ENCODE results near the gene LRRTM3. TPM values are rescaled to one million over a fixed set of nuclear protein-coding genes. Genes with fewer than 3 reads are reported as not detected.

Gene LRRTM3
- total RNA-seq, 1 experiment from 2014 or later, result 0.96 TPM

DNA sequence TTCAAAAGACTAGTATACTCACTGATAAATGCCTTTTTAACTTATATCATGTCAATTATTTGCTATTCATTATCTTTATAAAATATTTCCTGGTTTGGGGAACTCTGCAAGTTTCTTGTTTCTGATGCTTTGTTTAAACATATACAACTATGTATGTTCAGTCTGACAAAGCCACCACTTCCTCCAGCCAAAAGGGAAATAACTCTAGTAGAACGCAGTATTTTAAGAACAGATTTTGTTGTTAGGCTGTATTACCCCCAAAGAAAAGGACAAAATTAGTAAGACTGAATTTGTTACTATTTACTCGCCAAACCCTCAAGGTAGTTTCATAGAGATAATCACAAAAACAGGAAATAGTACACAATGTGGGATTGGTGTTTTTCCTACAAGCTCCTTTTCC lies 78.9 kb downstream of the LRRTM3 start:
- H3K23me2 ChIP-seq (ENCODE audit: insufficient read length, low read depth, low read length, poor library complexity, severe bottlenecking), result no peaks in the 10 kb centered on the region
- H3K4me2 ChIP-seq (ENCODE audit: insufficient read depth, insufficient read length, low read length), result no peak overlapping the region
- TF ChIP-seq, protein P1, sequence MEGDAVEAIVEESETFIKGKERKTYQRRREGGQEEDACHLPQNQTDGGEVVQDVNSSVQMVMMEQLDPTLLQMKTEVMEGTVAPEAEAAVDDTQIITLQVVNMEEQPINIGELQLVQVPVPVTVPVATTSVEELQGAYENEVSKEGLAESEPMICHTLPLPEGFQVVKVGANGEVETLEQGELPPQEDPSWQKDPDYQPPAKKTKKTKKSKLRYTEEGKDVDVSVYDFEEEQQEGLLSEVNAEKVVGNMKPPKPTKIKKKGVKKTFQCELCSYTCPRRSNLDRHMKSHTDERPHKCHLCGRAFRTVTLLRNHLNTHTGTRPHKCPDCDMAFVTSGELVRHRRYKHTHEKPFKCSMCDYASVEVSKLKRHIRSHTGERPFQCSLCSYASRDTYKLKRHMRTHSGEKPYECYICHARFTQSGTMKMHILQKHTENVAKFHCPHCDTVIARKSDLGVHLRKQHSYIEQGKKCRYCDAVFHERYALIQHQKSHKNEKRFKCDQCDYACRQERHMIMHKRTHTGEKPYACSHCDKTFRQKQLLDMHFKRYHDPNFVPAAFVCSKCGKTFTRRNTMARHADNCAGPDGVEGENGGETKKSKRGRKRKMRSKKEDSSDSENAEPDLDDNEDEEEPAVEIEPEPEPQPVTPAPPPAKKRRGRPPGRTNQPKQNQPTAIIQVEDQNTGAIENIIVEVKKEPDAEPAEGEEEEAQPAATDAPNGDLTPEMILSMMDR (conservative IDR thresholded peaks at IDR 0.05), result no peak
- no peak overlapping the region for H3K56ac ChIP-seq (ENCODE audit: insufficient read length, low read depth, low read length)
- no CpG with 5 or more reads among the region's 2 CpGs for WGBS (ENCODE audit: extremely low coverage, insufficient read length, low lambda C conversion rate)
- H3K36me3 Mint-ChIP-seq (ENCODE audit: insufficient read depth in 1 of 3, low read depth in 3 of 3), result no peaks in the 10 kb centered on the region
- no peak overlapping the region for H2BK12ac ChIP-seq (ENCODE audit: insufficient read length, low read depth, low read length)
- no peak overlapping the region for H4K5ac ChIP-seq (ENCODE audit: insufficient read length, low read depth, low read length)
- H2AK5ac ChIP-seq (ENCODE audit: insufficient read length, low read length), result no peak overlapping the region
- H3T11ph ChIP-seq (ENCODE audit: low read length), result no peak overlapping the region
- H3K4me1 ChIP-seq (ENCODE audit: insufficient read depth, low read length), result no peaks in the 10 kb centered on the region
- no peaks in the 10 kb centered on the region for H3K79me1 ChIP-seq (ENCODE audit: insufficient read depth, low read depth, low read length, poor library complexity, severe bottlenecking)
- H2BK20ac ChIP-seq (ENCODE audit: low read depth, low read length, poor library complexity, severe bottlenecking), result no peak overlapping the region
- H3K4ac ChIP-seq (ENCODE audit: low read depth, low read length), result no peak overlapping the region
- no peak overlapping the region for H3K27ac Mint-ChIP-seq
- H3K18ac ChIP-seq (ENCODE audit: insufficient read length, low read depth, low read length), result no peak overlapping the region
- H3K79me2 ChIP-seq (ENCODE audit: insufficient read depth, low read length), result no peaks in the 10 kb centered on the region
- no peak for DNase-seq
- no peak overlapping the region for H3K4me3 Mint-ChIP-seq
- no peak overlapping the region for H2AFZ ChIP-seq (ENCODE audit: low read length)
- H3K27me3 Mint-ChIP-seq (ENCODE audit: low read depth), result no peaks in the 10 kb centered on the region
- no peak overlapping the region for H4K91ac ChIP-seq (ENCODE audit: insufficient read length, low read depth, low read length)
- no peak overlapping the region for H3K27ac ChIP-seq (ENCODE audit: insufficient read length, low read depth, low read length)
- H3K4me1 Mint-ChIP-seq, result peaks cover 0 to 3% of the 10 kb centered on the region in 2 experiments; a peak in 1 of 4 replicates
- H3K9ac ChIP-seq (ENCODE audit: extremely low read depth, insufficient read length, low read length), result no peak overlapping the region
- H3K23ac ChIP-seq (ENCODE audit: insufficient read length, low read depth, low read length), result no peak overlapping the region
- no peak overlapping the region for H3K14ac ChIP-seq (ENCODE audit: insufficient read depth, low read length)
- no peak overlapping the region for H4K8ac ChIP-seq (replicated peaks; ENCODE audit: insufficient read length, low read depth, low read length)
- no peak overlapping the region for H2BK5ac ChIP-seq (ENCODE audit: insufficient read length, low read length)
- no peaks in the 10 kb centered on the region for H3K27me3 ChIP-seq (ENCODE audit: insufficient read depth, low read length)
- no peaks in the 10 kb centered on the region for H3K9me3 ChIP-seq (ENCODE audit: control insufficient read depth, low read depth, low read length)
- no peaks in the 10 kb centered on the region for H3K9me3 Mint-ChIP-seq
- H2BK120ac ChIP-seq (ENCODE audit: low read depth, low read length, poor library complexity, severe bottlenecking), result no peak overlapping the region
- H4K20me1 ChIP-seq (ENCODE audit: control insufficient read depth, insufficient read depth, insufficient read length), result no peaks in the 10 kb centered on the region
- H2BK15ac ChIP-seq (ENCODE audit: low read depth, low read length), result no peak overlapping the region
